Measurements from ENCODE around the gene PCSK5. TPM values are rescaled to one million over a fixed set of nuclear protein-coding genes. Genes with fewer than 3 reads are reported as not detected.

Gene PCSK5
- total and polyA plus RNA-seq, 3 experiments from 2014 or later = 1.6 to 1.9 (median 1.8) TPM

DNA sequence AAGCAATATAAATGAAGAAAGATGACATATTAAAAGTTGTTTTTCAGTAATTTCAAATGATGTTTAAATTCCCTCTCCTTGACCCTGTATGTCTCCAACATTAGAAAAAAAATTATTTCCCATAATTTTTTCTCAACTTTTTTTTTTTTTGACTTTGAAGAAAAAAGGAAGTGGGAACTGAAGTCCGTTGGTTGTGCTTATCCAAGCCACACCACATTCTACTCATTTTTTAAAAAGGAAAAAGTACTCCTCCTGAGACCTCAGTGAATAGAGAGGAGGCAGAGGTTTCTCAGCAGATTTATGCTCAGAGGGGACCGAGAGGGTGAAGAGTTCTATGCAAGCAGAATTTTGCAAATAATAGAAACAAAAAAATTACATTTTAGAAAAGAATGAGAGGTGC lies 123.3 kb downstream of the PCSK5 start:
- CTCF ChIA-PET = no interaction called here

DNA sequence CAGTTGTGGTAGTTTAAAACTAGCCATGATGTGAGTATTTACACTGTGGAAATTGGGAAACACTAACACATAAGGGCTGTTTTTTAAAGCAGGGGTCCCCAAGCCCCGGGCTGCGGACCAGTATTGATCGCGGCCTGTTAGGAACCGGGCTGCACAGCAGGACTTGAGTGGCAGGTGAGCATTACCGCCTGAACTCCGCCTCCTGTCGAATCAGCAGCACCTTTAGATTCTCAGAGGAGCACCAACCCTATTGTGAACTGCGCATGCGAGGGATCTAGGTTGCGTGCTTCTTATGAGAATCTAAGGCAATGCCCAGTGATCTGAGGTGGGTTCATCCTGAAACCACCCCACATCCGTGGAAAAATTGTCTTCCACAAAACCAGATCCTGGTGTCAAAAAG lies 127.8 kb downstream of the PCSK5 start:
- H3K9me3 ChIP-seq (ENCODE audit: low read length) = no peaks in the 10 kb centered on the region
- peaks cover 6 to 41% (median 38%) of the 10 kb centered on the region in 3 donors for H3K4me1 Mint-ChIP-seq
- no peaks in the 10 kb centered on the region for H3K9me3 Mint-ChIP-seq
- H3K27me3 ChIP-seq (ENCODE audit: insufficient read depth, low read length, poor library complexity, severe bottlenecking) = no peaks in the 10 kb centered on the region
- POLR2A ChIA-PET = no interaction called here
- CTCF ChIA-PET = no interaction called here
- H3K36me3 Mint-ChIP-seq = peaks cover 0 to 2% (median 0%) of the 10 kb centered on the region in 3 donors
- no peak overlapping the region for H3K4me3 Mint-ChIP-seq
- no peak for DNase-seq
- H3K36me3 ChIP-seq (ENCODE audit: insufficient read depth, low read length) = no peaks in the 10 kb centered on the region
- no peak overlapping the region for H3K27ac ChIP-seq (ENCODE audit: low read depth, low read length)
- H3K4me1 ChIP-seq (ENCODE audit: insufficient read depth, low read length) = peaks cover 63% of the 10 kb centered on the region
- no peaks in the 10 kb centered on the region for H3K27me3 Mint-ChIP-seq
- no peak overlapping the region for H3K4me3 ChIP-seq (ENCODE audit: low read length)
- no peak overlapping the region for H3K27ac Mint-ChIP-seq

More for the DNA sequence above, 123.3 kb downstream of the PCSK5 start:
- Mint-ChIP-seq H3K9me3 (no peaks in the 10 kb centered on the region), H3K27me3 (no peaks in the 10 kb centered on the region), H3K27ac (no peak overlapping the region), H3K36me3 (peaks cover 0 to 2% (median 0%) of the 10 kb centered on the region in 3 donors), H3K4me1 (peaks cover 0 to 11% (median 4%) of the 10 kb centered on the region in 3 donors), H3K4me3 (no peak overlapping the region)
- Histone ChIP-seq H3K36me3 (ENCODE audit: insufficient read depth, low read length) (no peaks in the 10 kb centered on the region), H3K4me3 (ENCODE audit: low read length) (no peak overlapping the region), H3K9me3 (ENCODE audit: low read length) (no peaks in the 10 kb centered on the region), H3K4me1 (ENCODE audit: insufficient read depth, low read length) (peaks cover 24% of the 10 kb centered on the region), H3K27me3 (ENCODE audit: insufficient read depth, low read length, poor library complexity, severe bottlenecking) (no peaks in the 10 kb centered on the region), H3K27ac (ENCODE audit: low read depth, low read length) (no peak overlapping the region)
- POLR2A ChIA-PET = no interaction called here
- DNase-seq = no peak

DNA sequence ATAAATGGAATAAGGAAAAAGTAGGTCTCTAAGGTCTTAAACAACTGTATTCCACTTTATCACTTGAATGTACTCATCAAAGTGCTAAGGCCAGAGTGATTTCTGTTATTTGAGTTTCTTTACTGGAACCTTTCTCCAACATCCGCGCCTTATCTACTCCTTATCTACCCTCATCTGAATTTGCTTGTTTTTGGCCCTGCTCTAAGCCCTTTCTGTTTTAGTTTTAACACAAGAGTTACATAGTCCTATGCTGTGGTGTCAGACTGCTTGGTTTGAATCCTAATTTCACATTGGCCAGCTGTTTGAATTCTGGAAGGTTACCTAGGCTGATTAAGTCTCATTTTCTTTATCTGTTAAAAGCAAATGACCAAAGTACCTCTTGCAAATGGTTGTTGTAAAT lies 128.3 kb downstream of the PCSK5 start:
- CTCF ChIA-PET = no interaction called here
- H3K27ac Mint-ChIP-seq = peak overlapping the region in 2 of 8 donors; percentile 2 to 76
- no peak overlapping the region for H3K4me3 ChIP-seq (ENCODE audit: low read length)

DNA sequence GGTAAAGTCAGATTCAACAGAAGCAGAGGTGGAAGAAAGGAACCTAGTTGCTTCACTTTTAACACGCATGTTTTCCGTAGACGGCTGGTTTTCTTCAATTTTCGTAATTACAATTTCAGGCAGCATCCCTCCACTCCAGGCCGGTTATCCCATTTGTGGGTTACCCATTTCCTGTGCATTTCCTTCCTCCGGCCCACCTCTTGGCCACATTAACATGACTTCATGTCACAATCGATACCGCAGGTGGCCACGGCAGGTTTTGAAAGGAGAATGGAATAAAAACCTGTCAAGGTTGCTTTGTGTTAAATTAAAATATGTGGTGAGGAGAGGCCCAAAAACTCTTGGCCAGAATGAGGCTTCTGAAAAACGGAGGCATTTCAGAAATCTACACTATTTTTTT lies 130.2 kb downstream of the PCSK5 start:
- no peak overlapping the region for H3K27ac Mint-ChIP-seq
- no peak overlapping the region for H3K27ac ChIP-seq (ENCODE audit: low read depth, low read length)
- CTCF ChIA-PET = no interaction called here

More for the DNA sequence above, 128.3 kb downstream of the PCSK5 start:
- H3K27ac ChIP-seq (ENCODE audit: low read depth, low read length) = no peak overlapping the region
- Mint-ChIP-seq H3K4me1 (peaks cover 9 to 46% (median 44%) of the 10 kb centered on the region in 3 donors), H3K36me3 (peaks cover 0 to 2% (median 0%) of the 10 kb centered on the region in 3 donors), H3K9me3 (no peaks in the 10 kb centered on the region), H3K27me3 (no peaks in the 10 kb centered on the region), H3K4me3 (peak overlapping the region in 1 of 7 donors; percentile 30)
- POLR2A ChIA-PET = no interaction called here
- no peaks in the 10 kb centered on the region for H3K9me3 ChIP-seq (ENCODE audit: low read length)
- no peaks in the 10 kb centered on the region for H3K36me3 ChIP-seq (ENCODE audit: insufficient read depth, low read length)
- peaks cover 67% of the 10 kb centered on the region for H3K4me1 ChIP-seq (ENCODE audit: insufficient read depth, low read length)
- H3K27me3 ChIP-seq (ENCODE audit: insufficient read depth, low read length, poor library complexity, severe bottlenecking) = no peaks in the 10 kb centered on the region
- DNase-seq = no peak

DNA sequence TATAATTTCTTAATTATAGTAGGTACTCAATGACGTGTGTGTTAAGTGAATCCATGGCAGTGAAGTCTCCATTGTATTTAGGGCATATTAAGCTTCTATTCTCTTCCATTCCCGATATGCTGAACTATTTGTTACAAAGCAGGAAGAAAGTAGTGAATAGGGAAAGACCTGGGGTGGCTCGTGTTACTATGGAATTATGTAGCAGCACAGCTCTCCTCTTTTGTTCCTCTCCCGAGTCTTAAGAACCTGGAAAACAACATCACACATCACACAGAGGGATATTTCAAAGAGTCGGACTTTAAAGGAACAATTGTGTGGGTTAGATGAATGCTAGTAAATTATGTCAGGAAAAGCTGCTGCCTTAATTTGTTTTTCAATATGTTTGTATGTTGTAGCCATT lies 131.8 kb downstream of the PCSK5 start:
- POLR2A ChIA-PET = interaction anchor here (0.6 kb wide), 1 partner anchor 200 kb away, joined by 5 read pairs; no protein-coding TSS in a partner anchor
- no peak for DNase-seq
- Mint-ChIP-seq H3K27me3 (no peaks in the 10 kb centered on the region), H3K36me3 (peaks cover 0 to 2% (median 0%) of the 10 kb centered on the region in 3 donors), H3K4me3 (no peak overlapping the region), H3K9me3 (no peaks in the 10 kb centered on the region), H3K27ac (peak overlapping the region in 1 of 8 donors; percentile 30), H3K4me1 (peaks cover 32 to 79% (median 77%) of the 10 kb centered on the region in 3 donors)
- no peaks in the 10 kb centered on the region for H3K27me3 ChIP-seq (ENCODE audit: insufficient read depth, low read length, poor library complexity, severe bottlenecking)
- no peaks in the 10 kb centered on the region for H3K36me3 ChIP-seq (ENCODE audit: insufficient read depth, low read length)
- H3K27ac ChIP-seq (ENCODE audit: low read depth, low read length) = no peak overlapping the region
- CTCF ChIA-PET = no interaction called here
- H3K4me1 ChIP-seq (ENCODE audit: insufficient read depth, low read length) = peaks cover 94% of the 10 kb centered on the region
- no peaks in the 10 kb centered on the region for H3K9me3 ChIP-seq (ENCODE audit: low read length)
- no peak overlapping the region for H3K4me3 ChIP-seq (ENCODE audit: low read length)

More for the DNA sequence above, 130.2 kb downstream of the PCSK5 start:
- Mint-ChIP-seq H3K4me3 (peak overlapping the region in 1 of 7 donors; percentile 15), H3K9me3 (no peaks in the 10 kb centered on the region), H3K27me3 (no peaks in the 10 kb centered on the region), H3K36me3 (peaks cover 0 to 2% (median 0%) of the 10 kb centered on the region in 3 donors), H3K4me1 (peaks cover 22 to 65% (median 60%) of the 10 kb centered on the region in 3 donors)
- Histone ChIP-seq H3K4me1 (ENCODE audit: insufficient read depth, low read length) (peaks cover 84% of the 10 kb centered on the region), H3K4me3 (ENCODE audit: low read length) (peak overlapping the region; percentile 8), H3K9me3 (ENCODE audit: low read length) (no peaks in the 10 kb centered on the region), H3K27me3 (ENCODE audit: insufficient read depth, low read length, poor library complexity, severe bottlenecking) (no peaks in the 10 kb centered on the region), H3K36me3 (ENCODE audit: insufficient read depth, low read length) (no peaks in the 10 kb centered on the region)
- DNase-seq = no peak
- POLR2A ChIA-PET = no interaction called here

DNA sequence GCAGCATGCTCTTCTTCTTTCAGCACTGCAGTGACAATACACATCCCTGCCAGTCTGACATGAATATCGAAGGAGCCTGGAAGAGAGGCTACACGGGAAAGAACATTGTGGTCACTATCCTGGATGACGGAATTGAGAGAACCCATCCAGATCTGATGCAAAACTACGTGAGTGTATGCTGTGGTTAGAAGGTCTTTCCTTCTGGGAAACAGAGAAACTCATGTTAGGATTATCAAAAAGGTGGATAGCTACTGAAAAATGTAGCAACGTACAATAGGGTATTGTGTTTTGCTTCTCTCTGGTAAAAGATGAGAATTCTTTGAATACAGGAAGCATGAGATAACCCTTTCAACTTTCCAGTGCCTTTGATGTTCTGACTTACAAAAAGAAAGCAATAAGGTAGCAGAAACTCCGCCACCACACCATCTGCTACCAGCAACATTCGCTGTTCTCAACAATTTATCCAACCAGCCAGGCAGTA lies 133.3 kb downstream of the PCSK5 start:
- Mint-ChIP-seq H3K9me3 (peaks cover 0 to 2% (median 0%) of the 10 kb centered on the region in 5 donors), H3K36me3 (no peaks in the 10 kb centered on the region), H3K4me3 (peak overlapping the region; percentile 22 to 75 (median 52)), H3K4me1 (peaks cover 42 to 87% (median 85%) of the 10 kb centered on the region in 3 donors), H3K27ac (peak overlapping the region; percentile 43 to 92 (median 78)), H3K27me3 (no peaks in the 10 kb centered on the region)
- peak overlapping the region; percentile 59 for H3K4me3 ChIP-seq (ENCODE audit: low read length)
- H3K4me1 ChIP-seq (ENCODE audit: insufficient read depth, low read length) = peaks cover 93% of the 10 kb centered on the region
- ChIA-PET POLR2A (no interaction called here), CTCF (no interaction called here)
- no peaks in the 10 kb centered on the region for H3K36me3 ChIP-seq (ENCODE audit: insufficient read depth, low read length)
- H3K27ac ChIP-seq (ENCODE audit: low read depth, low read length) = no peak overlapping the region
- no peaks in the 10 kb centered on the region for H3K9me3 ChIP-seq (ENCODE audit: low read length)
- H3K27me3 ChIP-seq (ENCODE audit: insufficient read depth, low read length, poor library complexity, severe bottlenecking) = no peaks in the 10 kb centered on the region
- peak in 3 of 5 donors; percentile 47 to 77 (median 47) for DNase-seq

DNA sequence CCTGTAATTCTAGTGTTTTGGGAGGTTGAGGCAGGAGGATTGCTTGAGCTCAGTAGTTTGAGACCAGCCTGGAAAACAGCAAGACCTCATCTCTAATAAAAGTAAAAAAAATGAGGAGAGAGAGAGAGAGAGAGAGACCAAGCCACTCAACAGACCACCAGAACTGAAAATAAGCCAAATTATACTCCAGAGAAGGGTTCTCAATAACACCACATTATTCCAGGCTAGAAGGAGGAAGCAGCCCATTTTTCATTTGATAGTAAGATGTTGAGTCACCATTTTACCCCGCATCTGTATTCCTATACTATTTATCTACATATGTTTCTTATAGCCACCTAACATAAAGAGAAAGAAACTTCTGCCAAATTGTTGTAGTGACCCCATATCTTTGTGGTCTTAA lies 134.8 kb downstream of the PCSK5 start:
- POLR2A ChIA-PET = no interaction called here
- no peak for DNase-seq
- Histone ChIP-seq H3K36me3 (ENCODE audit: insufficient read depth, low read length) (no peaks in the 10 kb centered on the region), H3K9me3 (ENCODE audit: low read length) (no peaks in the 10 kb centered on the region), H3K4me3 (ENCODE audit: low read length) (no peak overlapping the region), H3K27me3 (ENCODE audit: insufficient read depth, low read length, poor library complexity, severe bottlenecking) (no peaks in the 10 kb centered on the region), H3K27ac (ENCODE audit: low read depth, low read length) (no peak overlapping the region), H3K4me1 (ENCODE audit: insufficient read depth, low read length) (peaks cover 81% of the 10 kb centered on the region)
- H3K27me3 Mint-ChIP-seq = no peaks in the 10 kb centered on the region
- no peaks in the 10 kb centered on the region for H3K36me3 Mint-ChIP-seq
- no peak overlapping the region for H3K4me3 Mint-ChIP-seq
- H3K9me3 Mint-ChIP-seq = peaks cover 0 to 2% (median 0%) of the 10 kb centered on the region in 5 donors
- peak overlapping the region in 5 of 8 donors; percentile 9 to 90 (median 37) for H3K27ac Mint-ChIP-seq
- peaks cover 42 to 82% (median 76%) of the 10 kb centered on the region in 3 donors for H3K4me1 Mint-ChIP-seq
- CTCF ChIA-PET = no interaction called here

DNA sequence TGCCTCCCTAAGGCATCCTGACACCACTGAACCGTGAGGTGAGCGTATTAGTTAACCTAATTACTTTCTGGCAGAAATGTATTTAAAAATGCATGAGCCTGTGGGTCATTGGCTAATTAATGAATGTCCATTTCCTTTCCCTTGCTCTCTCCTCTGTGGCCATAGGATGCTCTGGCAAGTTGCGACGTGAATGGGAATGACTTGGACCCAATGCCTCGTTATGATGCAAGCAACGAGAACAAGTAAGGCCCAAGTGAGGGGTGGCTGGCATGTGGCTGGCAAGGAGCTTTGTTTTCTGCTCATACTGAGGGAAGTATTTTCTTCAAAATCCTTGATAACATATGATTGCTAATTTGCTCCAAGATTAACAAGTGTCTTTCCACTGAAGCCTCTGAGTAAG lies 136.3 kb downstream of the PCSK5 start:
- Histone ChIP-seq H3K4me1 (ENCODE audit: insufficient read depth, low read length) (peaks cover 67% of the 10 kb centered on the region), H3K27ac (ENCODE audit: low read depth, low read length) (no peak overlapping the region), H3K36me3 (ENCODE audit: insufficient read depth, low read length) (no peaks in the 10 kb centered on the region), H3K9me3 (ENCODE audit: low read length) (no peaks in the 10 kb centered on the region), H3K4me3 (ENCODE audit: low read length) (peak overlapping the region; percentile 32), H3K27me3 (ENCODE audit: insufficient read depth, low read length, poor library complexity, severe bottlenecking) (no peaks in the 10 kb centered on the region)
- Mint-ChIP-seq H3K36me3 (no peaks in the 10 kb centered on the region), H3K4me1 (peaks cover 41 to 69% (median 65%) of the 10 kb centered on the region in 3 donors), H3K27me3 (no peaks in the 10 kb centered on the region), H3K27ac (peak overlapping the region in 2 of 8 donors; percentile 2 to 8), H3K4me3 (peak overlapping the region in 3 of 7 donors; percentile 13 to 68 (median 49)), H3K9me3 (peaks cover 0 to 5% (median 0%) of the 10 kb centered on the region in 5 donors)
- ChIA-PET POLR2A (interaction anchor here (1.4 kb wide), 1 partner anchor 137 kb away, joined by 3 read pairs; no protein-coding TSS in a partner anchor), CTCF (no interaction called here)
- DNase-seq = no peak
